ENCODE measurements around the gene CATSPERE. TPM values are rescaled to one million over a fixed set of nuclear protein-coding genes. Genes with fewer than 3 reads are reported as not detected.

The CATSPERE gene
- total RNA-seq, 3 donors from 2014 or later: 1.3 to 3.2 (median 2.0) TPM

DNA sequence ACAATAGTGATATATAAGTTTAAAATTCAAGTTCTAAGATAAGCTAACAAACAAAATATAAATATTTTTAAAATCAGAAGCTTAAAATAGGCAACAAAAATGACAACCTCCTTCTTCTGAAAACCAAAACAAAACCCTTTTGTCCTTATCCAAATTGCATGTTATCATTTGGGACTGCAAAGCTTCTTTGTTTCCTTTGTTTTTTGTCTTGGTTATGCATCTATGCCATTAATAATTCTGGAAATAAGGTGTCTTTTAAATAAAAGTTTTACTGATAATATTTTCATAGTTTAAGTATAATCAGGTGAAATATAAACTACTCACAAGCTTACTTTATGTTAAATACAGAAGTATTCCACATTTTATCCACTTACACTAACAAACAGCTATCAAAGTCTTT, 29.9 kb upstream of the CATSPERE start:
- H3K9me3 ChIP-seq: no peaks in the 10 kb centered on the region
- no peak overlapping the region for H3K4me3 ChIP-seq
- no peaks in the 10 kb centered on the region for H3K4me1 ChIP-seq
- intact Hi-C loops (cut with DNase I; ENCODE audit: low total_unique reads): no loop called here
- H3K27ac ChIP-seq: no peak overlapping the region
- H3K27me3 ChIP-seq: no peaks in the 10 kb centered on the region
- no peaks in the 10 kb centered on the region for H3K36me3 ChIP-seq
- no peak for DNase-seq (ENCODE audit: low spot score in 2 of 2)
- TF ChIP-seq POLR2A (IDR thresholded peaks at IDR 0.05) (no peak), POLR2AphosphoS5 (IDR thresholded peaks at IDR 0.05) (no peak)
- TF ChIP-seq, protein P1, sequence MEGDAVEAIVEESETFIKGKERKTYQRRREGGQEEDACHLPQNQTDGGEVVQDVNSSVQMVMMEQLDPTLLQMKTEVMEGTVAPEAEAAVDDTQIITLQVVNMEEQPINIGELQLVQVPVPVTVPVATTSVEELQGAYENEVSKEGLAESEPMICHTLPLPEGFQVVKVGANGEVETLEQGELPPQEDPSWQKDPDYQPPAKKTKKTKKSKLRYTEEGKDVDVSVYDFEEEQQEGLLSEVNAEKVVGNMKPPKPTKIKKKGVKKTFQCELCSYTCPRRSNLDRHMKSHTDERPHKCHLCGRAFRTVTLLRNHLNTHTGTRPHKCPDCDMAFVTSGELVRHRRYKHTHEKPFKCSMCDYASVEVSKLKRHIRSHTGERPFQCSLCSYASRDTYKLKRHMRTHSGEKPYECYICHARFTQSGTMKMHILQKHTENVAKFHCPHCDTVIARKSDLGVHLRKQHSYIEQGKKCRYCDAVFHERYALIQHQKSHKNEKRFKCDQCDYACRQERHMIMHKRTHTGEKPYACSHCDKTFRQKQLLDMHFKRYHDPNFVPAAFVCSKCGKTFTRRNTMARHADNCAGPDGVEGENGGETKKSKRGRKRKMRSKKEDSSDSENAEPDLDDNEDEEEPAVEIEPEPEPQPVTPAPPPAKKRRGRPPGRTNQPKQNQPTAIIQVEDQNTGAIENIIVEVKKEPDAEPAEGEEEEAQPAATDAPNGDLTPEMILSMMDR (IDR thresholded peaks at IDR 0.05): no peak

DNA sequence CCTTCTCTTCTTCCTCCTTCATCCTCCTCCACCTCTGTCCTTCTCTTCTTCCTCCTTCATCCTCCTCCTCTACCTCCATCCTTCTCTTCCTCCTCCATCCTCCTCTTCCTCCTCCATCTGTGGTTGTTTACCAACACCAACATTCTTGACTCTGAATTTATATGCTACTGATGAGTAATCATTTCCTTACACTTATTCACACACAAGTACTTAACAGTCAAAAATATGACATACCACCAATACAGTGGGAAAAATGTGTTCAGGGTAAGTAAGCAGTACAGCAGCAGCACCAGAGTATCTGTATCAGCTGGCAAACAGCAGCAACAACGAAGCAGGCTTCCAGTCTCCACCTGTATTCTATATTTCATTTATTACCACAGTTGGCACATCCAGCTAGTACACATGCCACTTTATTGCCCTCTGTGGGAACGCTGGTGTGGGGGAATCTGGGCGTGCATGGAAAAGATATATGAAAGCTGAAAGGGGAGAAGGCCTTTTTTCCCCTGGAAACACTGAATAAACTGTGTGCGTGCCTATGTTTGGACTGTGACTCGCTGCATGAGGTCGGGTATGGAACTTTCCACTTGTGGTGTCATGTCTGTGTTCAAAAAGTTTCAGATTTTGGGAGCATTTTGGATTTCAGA, 25.4 kb upstream of the CATSPERE start:
- no peaks in the 10 kb centered on the region for H3K27me3 ChIP-seq
- no peaks in the 10 kb centered on the region for H3K4me1 ChIP-seq
- H3K9me3 ChIP-seq: no peaks in the 10 kb centered on the region
- TF ChIP-seq, protein P1 (IDR thresholded peaks at IDR 0.05): no peak
- no peak for TF ChIP-seq POLR2A (IDR thresholded peaks at IDR 0.05)
- TF ChIP-seq POLR2AphosphoS5 (IDR thresholded peaks at IDR 0.05): no peak
- no peak overlapping the region for H3K27ac ChIP-seq
- intact Hi-C loops (cut with DNase I; ENCODE audit: low total_unique reads): no loop called here
- H3K4me3 ChIP-seq: no peak overlapping the region
- H3K36me3 ChIP-seq: no peaks in the 10 kb centered on the region
- DNase-seq (ENCODE audit: low spot score in 2 of 2): no peak

DNA sequence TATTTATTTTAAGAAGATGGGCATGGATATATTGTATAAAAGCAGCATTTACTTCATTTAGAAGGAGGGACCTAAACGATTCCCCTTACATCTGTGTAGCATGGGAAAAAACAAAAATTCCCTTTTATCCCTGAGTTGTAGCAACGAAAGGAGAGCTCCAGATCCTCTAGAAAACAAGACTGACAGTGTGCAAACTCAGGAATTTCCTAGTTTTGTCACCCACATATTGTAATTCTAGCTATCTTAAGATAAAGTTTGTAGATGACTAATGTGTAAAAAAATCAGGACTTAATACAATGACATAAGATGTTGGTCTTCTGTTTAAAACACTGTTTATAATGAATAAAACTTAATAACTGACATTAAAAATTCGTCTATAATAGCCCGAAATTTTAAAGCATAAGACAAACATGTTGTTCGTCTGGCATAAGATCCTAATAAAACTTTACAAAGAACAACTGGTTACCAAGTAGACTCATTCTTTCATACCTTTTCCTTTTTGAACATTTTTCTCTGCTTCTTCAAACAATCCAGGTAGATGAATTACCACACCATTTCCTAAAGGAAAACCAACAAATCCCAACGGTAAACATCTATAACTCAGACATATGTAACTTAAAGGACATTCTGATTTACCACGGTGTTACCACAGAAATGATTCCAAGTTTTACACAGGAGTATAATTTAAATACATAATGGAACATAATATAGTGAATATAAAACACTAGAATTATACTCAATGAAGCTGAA, 24.6 kb upstream of the CATSPERE start:
- Histone ChIP-seq H3K4me1 (no peaks in the 10 kb centered on the region), H3K9me3 (no peaks in the 10 kb centered on the region), H3K36me3 (no peaks in the 10 kb centered on the region), H3K4me3 (no peak overlapping the region), H3K27ac (no peak overlapping the region), H3K27me3 (no peaks in the 10 kb centered on the region)
- intact Hi-C loops (cut with DNase I; ENCODE audit: low total_unique reads): no loop called here
- no peak for DNase-seq (ENCODE audit: low spot score in 2 of 2)
- TF ChIP-seq, protein P1 (IDR thresholded peaks at IDR 0.05): no peak
- TF ChIP-seq POLR2A (IDR thresholded peaks at IDR 0.05) (no peak), POLR2AphosphoS5 (IDR thresholded peaks at IDR 0.05) (no peak)

DNA sequence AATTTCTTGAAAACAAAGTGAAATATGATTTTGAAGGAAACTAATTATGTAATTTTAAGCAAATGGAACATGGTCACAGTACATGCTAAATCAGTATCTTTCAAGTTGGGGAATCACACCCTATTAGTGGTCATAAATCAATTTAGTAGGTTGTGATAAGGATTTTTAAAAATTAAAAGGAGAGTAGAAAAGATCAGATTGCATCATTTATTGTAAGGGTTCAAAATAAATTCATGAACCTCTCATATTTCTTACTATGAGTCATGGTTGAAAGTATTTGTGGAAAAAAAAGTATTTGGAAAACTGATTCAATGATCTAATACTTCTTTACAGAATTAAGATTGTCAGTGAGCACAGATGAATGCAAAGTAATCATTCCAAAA, 24.0 kb upstream of the CATSPERE start:
- Histone ChIP-seq H3K9me3 (no peaks in the 10 kb centered on the region), H3K36me3 (no peaks in the 10 kb centered on the region), H3K27me3 (no peaks in the 10 kb centered on the region), H3K4me3 (no peak overlapping the region), H3K4me1 (no peaks in the 10 kb centered on the region), H3K27ac (no peak overlapping the region)
- no peak for DNase-seq (ENCODE audit: low spot score in 2 of 2)
- no peak for TF ChIP-seq POLR2A (IDR thresholded peaks at IDR 0.05)
- TF ChIP-seq POLR2AphosphoS5 (IDR thresholded peaks at IDR 0.05): no peak
- TF ChIP-seq, protein P1 (IDR thresholded peaks at IDR 0.05): no peak
- intact Hi-C loops (cut with DNase I; ENCODE audit: low total_unique reads): no loop called here

DNA sequence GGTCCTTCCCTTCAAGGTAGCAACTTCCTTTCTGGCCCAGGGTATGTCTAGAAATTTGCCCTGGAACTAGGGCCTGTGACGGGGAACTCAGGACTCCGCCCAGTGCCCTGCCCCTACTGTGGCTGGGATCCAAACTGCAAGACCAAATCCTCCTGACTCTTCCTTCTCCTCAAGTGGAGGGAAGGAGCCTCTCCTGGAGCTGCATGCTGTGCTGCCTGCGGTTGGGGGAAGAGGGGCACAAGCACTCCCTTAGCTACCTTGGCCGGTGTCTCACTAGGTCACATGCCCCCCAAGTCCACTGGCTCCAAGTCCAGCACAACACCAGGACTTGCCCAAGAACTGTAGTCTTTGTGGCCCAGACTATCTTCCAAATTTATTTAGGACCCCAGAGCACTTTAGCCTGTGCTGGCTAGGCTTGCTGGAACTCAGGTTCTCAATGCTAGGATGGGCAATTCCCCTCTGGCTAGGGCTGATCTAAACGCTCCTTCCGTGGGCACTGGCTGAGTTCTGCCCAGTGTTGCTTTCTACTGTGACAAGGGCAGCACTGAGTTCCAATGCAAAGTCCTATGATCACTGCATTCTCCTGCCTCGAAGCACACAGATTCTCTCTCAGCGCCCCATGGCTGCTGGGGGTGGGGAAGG, 21.6 kb upstream of the CATSPERE start:
- Histone ChIP-seq H3K4me1 (no peaks in the 10 kb centered on the region), H3K27ac (no peak overlapping the region), H3K27me3 (no peaks in the 10 kb centered on the region), H3K4me3 (no peak overlapping the region), H3K36me3 (no peaks in the 10 kb centered on the region), H3K9me3 (no peaks in the 10 kb centered on the region)
- intact Hi-C loops (cut with DNase I; ENCODE audit: low total_unique reads): loop anchor here (5.0 kb wide), 1 partner anchor 513 kb away; no protein-coding TSS in a partner anchor
- no peak for DNase-seq (ENCODE audit: low spot score in 2 of 2)
- TF ChIP-seq POLR2A (IDR thresholded peaks at IDR 0.05) (no peak), POLR2AphosphoS5 (IDR thresholded peaks at IDR 0.05) (no peak)
- TF ChIP-seq, protein P1 (IDR thresholded peaks at IDR 0.05): no peak

Measured in breast epithelium (tissue), 4 donors.